ENCODE measurements around the gene GRPEL2.

DNA sequence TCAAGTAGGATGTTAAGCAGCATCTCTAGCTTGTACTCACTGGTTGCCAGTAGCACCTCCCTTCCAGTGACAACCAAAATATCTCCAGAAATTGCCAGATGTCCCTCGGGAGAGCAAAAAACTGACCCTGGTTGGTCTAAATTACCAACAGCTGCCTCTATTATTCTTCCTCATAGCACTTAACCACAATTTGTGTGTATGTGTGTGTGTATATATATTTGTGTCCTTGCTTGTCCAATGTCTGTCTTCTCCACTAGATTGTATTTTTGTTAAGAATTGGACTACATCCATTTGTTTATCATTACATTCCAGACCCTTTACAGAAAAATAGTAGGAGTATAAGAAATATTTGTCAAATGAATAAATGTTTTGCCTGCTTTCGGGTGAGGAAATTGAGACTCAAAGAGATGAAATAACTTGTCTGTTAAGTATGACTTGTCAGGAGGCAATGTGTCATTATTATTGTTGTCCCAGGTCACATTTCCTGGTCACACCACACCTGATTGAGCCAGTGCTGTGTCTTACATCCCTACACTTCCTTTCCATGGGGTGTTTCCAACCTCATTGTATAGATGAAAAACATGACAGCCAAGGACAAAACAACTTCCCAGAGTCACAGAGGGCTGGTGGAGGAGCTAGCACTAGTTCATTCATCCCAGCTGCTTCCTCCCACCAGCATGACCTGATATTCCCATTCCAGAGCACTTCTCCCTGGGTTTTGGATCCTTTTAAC is 11.4 kb upstream of the GRPEL2 start:
- TF ChIP-seq, protein P1, sequence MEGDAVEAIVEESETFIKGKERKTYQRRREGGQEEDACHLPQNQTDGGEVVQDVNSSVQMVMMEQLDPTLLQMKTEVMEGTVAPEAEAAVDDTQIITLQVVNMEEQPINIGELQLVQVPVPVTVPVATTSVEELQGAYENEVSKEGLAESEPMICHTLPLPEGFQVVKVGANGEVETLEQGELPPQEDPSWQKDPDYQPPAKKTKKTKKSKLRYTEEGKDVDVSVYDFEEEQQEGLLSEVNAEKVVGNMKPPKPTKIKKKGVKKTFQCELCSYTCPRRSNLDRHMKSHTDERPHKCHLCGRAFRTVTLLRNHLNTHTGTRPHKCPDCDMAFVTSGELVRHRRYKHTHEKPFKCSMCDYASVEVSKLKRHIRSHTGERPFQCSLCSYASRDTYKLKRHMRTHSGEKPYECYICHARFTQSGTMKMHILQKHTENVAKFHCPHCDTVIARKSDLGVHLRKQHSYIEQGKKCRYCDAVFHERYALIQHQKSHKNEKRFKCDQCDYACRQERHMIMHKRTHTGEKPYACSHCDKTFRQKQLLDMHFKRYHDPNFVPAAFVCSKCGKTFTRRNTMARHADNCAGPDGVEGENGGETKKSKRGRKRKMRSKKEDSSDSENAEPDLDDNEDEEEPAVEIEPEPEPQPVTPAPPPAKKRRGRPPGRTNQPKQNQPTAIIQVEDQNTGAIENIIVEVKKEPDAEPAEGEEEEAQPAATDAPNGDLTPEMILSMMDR (IDR thresholded peaks at IDR 0.05) = no peak
- no peak for TF ChIP-seq POLR2A (IDR thresholded peaks at IDR 0.05)
